ENCODE measurements around the gene CRACR2A.

- no peak for TF ChIP-seq CTCF (IDR thresholded peaks at IDR 0.05; ENCODE audit: low read length)
- TF ChIP-seq EZH2 (IDR thresholded peaks at IDR 0.05; ENCODE audit: borderline replicate concordance, low read length) = no peak
These were observed 52.0 kb downstream of the CRACR2A start for GRCh38 chr12:3700861-3701260.

Measured in OCI-LY1 (cell line).